CD14-positive monocyte (primary cell): ENCODE data around the gene RNPS1. TPM values are rescaled to one million over a fixed set of nuclear protein-coding genes. Genes with fewer than 3 reads are reported as not detected.

Source experiments
- DNase-seq, 3 donors: peaks; one replicate each; pipeline ENCODE4 v3.0.0-alpha.2; 2011 to 2022
- H2AFZ ChIP-seq: 2 replicates; pipeline ENCODE4 v1.6.0; 2012; ENCODE audit warnings: mild to moderate bottlenecking, low read depth, low read length, inconsistent platforms; ENCODE audit not compliant: insufficient read depth, poor library complexity, severe bottlenecking
- H3K27ac ChIP-seq, 2 donors: 1 replicate in 1 of 2; 2 replicates in 1 of 2; pipeline ENCODE4 v1.5.1; 2012 to 2013; ENCODE audit warnings: low read length in 2 of 2, control low read depth in 1 of 2, inconsistent platforms in 1 of 2, low read depth in 1 of 2, mild to moderate bottlenecking in 1 of 2
- H3K27me3 ChIP-seq, 2 donors: one replicate each; pipeline versions ENCODE4 v1.6.0 to v1.6.1; 2011 to 2013; ENCODE audit warnings: low read length in 2 of 2; ENCODE audit not compliant: control insufficient read depth in 2 of 2, insufficient read depth in 2 of 2
- H3K36me3 ChIP-seq, 2 donors: replicated peaks in 1 of 2; 1 replicate in 1 of 2; 2 replicates in 1 of 2; pipeline versions ENCODE4 v1.5.1 to v1.6.1; 2012 to 2013; ENCODE audit warnings: low read length in 2 of 2, control low read depth in 1 of 2, inconsistent platforms in 1 of 2, mild to moderate bottlenecking in 1 of 2; ENCODE audit not compliant: insufficient read depth in 2 of 2, control insufficient read depth in 1 of 2
- H3K4me1 ChIP-seq, 2 donors: 1 replicate in 1 of 2; 2 replicates in 1 of 2; pipeline versions ENCODE4 v1.5.1 to v1.6.1; 2012 to 2013; ENCODE audit warnings: low read length in 2 of 2, control low read depth in 1 of 2, inconsistent platforms in 1 of 2, mild to moderate bottlenecking in 1 of 2, moderate library complexity in 1 of 2; ENCODE audit not compliant: insufficient read depth in 2 of 2, control insufficient read depth in 1 of 2
- H3K4me2 ChIP-seq: replicated peaks from 2 replicates; pipeline ENCODE3; 2012; ENCODE audit warnings: low read length, moderate library complexity, mild to moderate bottlenecking; ENCODE audit not compliant: poor library complexity, severe bottlenecking; ENCODE audit errors: extremely low read depth
- H3K4me3 ChIP-seq, 3 experiments: fragments of 200-600 bp in 1 of 3; sonication (generic) in 1 of 3; replicated peaks in 1 of 3; 1 replicate in 2 of 3; 2 replicates in 1 of 3; pipeline ENCODE4 v1.5.1; 2011 to 2013; ENCODE audit warnings: low read length in 3 of 3, mild to moderate bottlenecking in 3 of 3, control low read depth in 2 of 3, low read depth in 2 of 3, inconsistent platforms in 1 of 3, moderate library complexity in 1 of 3
- H3K79me2 ChIP-seq: 2 replicates; pipeline ENCODE4 v1.6.0; 2012; ENCODE audit warnings: mild to moderate bottlenecking, control low read depth, inconsistent platforms, low read length, moderate library complexity; ENCODE audit not compliant: insufficient read depth
- H3K9ac ChIP-seq: 2 replicates; pipeline ENCODE4 v1.6.0; 2017; ENCODE audit warnings: low read length, mild to moderate bottlenecking; ENCODE audit not compliant: insufficient read depth, poor library complexity, severe bottlenecking
- H3K9me3 ChIP-seq, 2 donors: replicated peaks in 1 of 2; 1 replicate in 1 of 2; 2 replicates in 1 of 2; pipeline versions ENCODE4 v1.5.1 to v1.6.1; 2012 to 2013; ENCODE audit warnings: low read length in 2 of 2, control low read depth in 1 of 2; ENCODE audit not compliant: control insufficient read depth in 1 of 2, insufficient read depth in 1 of 2
- H4K20me1 ChIP-seq: 2 replicates; pipeline ENCODE4 v1.6.0; 2012; ENCODE audit warnings: mild to moderate bottlenecking, low read length, control low read depth, moderate library complexity; ENCODE audit not compliant: insufficient read depth
- H3K27ac Mint-ChIP-seq, 7 donors: one replicate each; pipeline ENCODE4 v1.8.0; 2020; ENCODE audit warnings: mild to moderate bottlenecking in 7 of 7, mixed read lengths in 7 of 7, moderate library complexity in 6 of 7, inconsistent platforms in 2 of 7
- H3K27me3 Mint-ChIP-seq, 3 donors: one replicate each; pipeline ENCODE4 v1.8.0; 2021 to 2022; ENCODE audit warnings: low read depth in 3 of 3, mild to moderate bottlenecking in 3 of 3, mixed read lengths in 3 of 3, moderate library complexity in 3 of 3, inconsistent platforms in 1 of 3
- H3K36me3 Mint-ChIP-seq, 2 donors: one replicate each; pipeline ENCODE4 v1.8.0; 2020; ENCODE audit warnings: mixed read lengths in 2 of 2, inconsistent platforms in 1 of 2, mild to moderate bottlenecking in 1 of 2
- H3K4me1 Mint-ChIP-seq: one replicate; pipeline ENCODE4 v1.8.0; 2020; ENCODE audit warnings: mild to moderate bottlenecking, mixed read lengths
- H3K4me3 Mint-ChIP-seq, 2 donors: one replicate each; pipeline ENCODE4 v1.8.0; 2020; ENCODE audit warnings: mild to moderate bottlenecking in 2 of 2, mixed read lengths in 2 of 2, moderate library complexity in 1 of 2
- H3K9me3 Mint-ChIP-seq, 7 donors: one replicate each; pipeline ENCODE4 v1.8.0; 2020 to 2022; ENCODE audit warnings: mixed read lengths in 7 of 7, mild to moderate bottlenecking in 6 of 7, moderate library complexity in 6 of 7, inconsistent platforms in 2 of 7
- CTCF ChIP-seq: fragments of 200-600 bp; IDR thresholded peaks from one replicate; pipeline ENCODE4 v1.8.0; 2022; ENCODE audit warnings: antibody characterized with exemption, mild to moderate bottlenecking
- WGBS: methylation state at CpG from one replicate; pipeline ENCODE4 v1.1.5; 2013; ENCODE audit warnings: missing lambda C conversion rate; ENCODE audit not compliant: insufficient coverage; 5-methylcytosine and 5-hydroxymethylcytosine counted together
- intact Hi-C, 2 donors: fragments of 100-400 bp; cut with micrococcal nuclease; formaldehyde crosslinking; loops; one replicate each; pipeline versions ENCODE4 v1.15.0 to v1.15.1; 2023
- polyA plus RNA-seq, 3 donors: library from polyadenylated mRNA; depleted of rRNA in 1 of 3; unstranded in 2 of 3; stranded (reverse) in 1 of 3; fragments of 300-500 nt in 2 of 3; fragments of >200 nt in 1 of 3; fragmentation: Illumina TruSeq in 2 of 3; gene quantifications; 1 replicate in 2 of 3; 2 replicates in 1 of 3; pipeline ENCODE4 v1.2.3, GENCODE V29; 2012 to 2021

Gene RNPS1
- polyA plus RNA-seq, 3 donors = 93.7 to 176 (median 106) TPM

- intact Hi-C loops = no loop called here
- WGBS = 97% methylated on average over 17 of the region's 17 CpGs
Measured at GRCh38 chr16:2210009-2210332, 58.0 kb downstream of the RNPS1 start.

GRCh38 chr16:2209258-2210008 lies 58.5 kb downstream of the RNPS1 start:
- H3K4me2 ChIP-seq = no peak overlapping the region
- peaks cover 29 to 38% of the 10 kb centered on the region in 2 donors for H3K36me3 ChIP-seq
- Mint-ChIP-seq H3K4me1 (peaks cover 44% of the 10 kb centered on the region), H3K27ac (no peak overlapping the region), H3K4me3 (no peak overlapping the region), H3K9me3 (peaks cover 0 to 2% (median 0%) of the 10 kb centered on the region in 7 donors), H3K27me3 (peaks cover 0 to 4% (median 2%) of the 10 kb centered on the region in 3 donors), H3K36me3 (peaks cover 23 to 43% of the 10 kb centered on the region in 2 donors)
- H3K4me1 ChIP-seq = peaks cover 43 to 51% of the 10 kb centered on the region in 2 donors
- no peaks in the 10 kb centered on the region for H3K9me3 ChIP-seq
- TF ChIP-seq CTCF = no peak
- peaks cover 47% of the 10 kb centered on the region for H3K79me2 ChIP-seq
- WGBS = 84% methylated on average over 21 of the region's 29 CpGs
- intact Hi-C loops = loop anchor here (5.0 kb wide), 2 partner anchors 52 to 58 kb away; partner anchors contain the start of genes RNPS1 (in 2 of the 2) and TRAF7 (in 1 of the 2)
- H3K9ac ChIP-seq = no peak overlapping the region
- H3K27me3 ChIP-seq = no peaks in the 10 kb centered on the region
- H3K27ac ChIP-seq = no peak overlapping the region
- H3K4me3 ChIP-seq = no peak overlapping the region
- H2AFZ ChIP-seq = no peak overlapping the region
- DNase-seq = no peak
- H4K20me1 ChIP-seq = peaks cover 47% of the 10 kb centered on the region

More at GRCh38 chr16:2210009-2210332, 58.0 kb downstream of the RNPS1 start:
- no peak for DNase-seq
- no peak overlapping the region for H3K27ac ChIP-seq
- Mint-ChIP-seq H3K36me3 (peaks cover 23 to 43% of the 10 kb centered on the region in 2 donors), H3K4me3 (no peak overlapping the region), H3K4me1 (peaks cover 40% of the 10 kb centered on the region), H3K9me3 (peaks cover 0 to 2% (median 0%) of the 10 kb centered on the region in 7 donors), H3K27ac (no peak overlapping the region), H3K27me3 (peaks cover 0 to 4% (median 0%) of the 10 kb centered on the region in 3 donors)
- H3K27me3 ChIP-seq = no peaks in the 10 kb centered on the region
- H3K4me3 ChIP-seq = no peak overlapping the region
- no peak for TF ChIP-seq CTCF
- H2AFZ ChIP-seq = no peak overlapping the region
- peaks cover 47% of the 10 kb centered on the region for H3K79me2 ChIP-seq
- no peaks in the 10 kb centered on the region for H3K9me3 ChIP-seq
- peaks cover 47% of the 10 kb centered on the region for H4K20me1 ChIP-seq
- H3K4me1 ChIP-seq = peaks cover 38 to 46% of the 10 kb centered on the region in 2 donors
- H3K9ac ChIP-seq = no peak overlapping the region
- H3K4me2 ChIP-seq = no peak overlapping the region
- H3K36me3 ChIP-seq = peaks cover 29 to 38% of the 10 kb centered on the region in 2 donors
